Spleen (tissue), 11 donors: Measurements from ENCODE around the gene PLCB1. TPM values are rescaled to one million over a fixed set of nuclear protein-coding genes. Genes with fewer than 3 reads are reported as not detected.

Experiments
- DNase-seq: peaks from one replicate; pipeline ENCODE4 v3.0.0-alpha.2; 2020
- H3K27ac ChIP-seq, 8 donors: fragments of 200-600 bp; sonication (generic) in 7 of 8; 1 replicate in 4 of 8; 2 replicates in 4 of 8; pipeline versions ENCODE4 v1.5.0 to v1.8.0; 2016 to 2021; ENCODE audit warnings: inconsistent platforms in 4 of 8, mild to moderate bottlenecking in 4 of 8, moderate library complexity in 1 of 8
- H3K27me3 ChIP-seq, 7 donors: fragments of 200-600 bp; sonication (generic) in 6 of 7; replicated peaks in 1 of 7; 1 replicate in 4 of 7; 2 replicates in 3 of 7; pipeline versions ENCODE4 v1.5.0 to v1.8.0; 2016 to 2021; ENCODE audit warnings: inconsistent platforms in 3 of 7, mild to moderate bottlenecking in 1 of 7
- H3K36me3 ChIP-seq, 6 donors: fragments of 200-600 bp; sonication (generic) in 5 of 6; 1 replicate in 4 of 6; 2 replicates in 2 of 6; pipeline versions ENCODE4 v1.5.0 to v1.8.0; 2016 to 2021; ENCODE audit warnings: inconsistent platforms in 2 of 6
- H3K4me1 ChIP-seq, 6 donors: fragments of 200-600 bp; sonication (generic) in 5 of 6; 1 replicate in 3 of 6; 2 replicates in 3 of 6; pipeline versions ENCODE4 v1.5.0 to v1.8.0; 2016 to 2021; ENCODE audit warnings: inconsistent platforms in 3 of 6
- H3K4me3 ChIP-seq, 8 donors: fragments of 200-600 bp; sonication (generic) in 7 of 8; 1 replicate in 4 of 8; 2 replicates in 4 of 8; pipeline versions ENCODE4 v1.5.0 to v1.8.0; 2016 to 2021; ENCODE audit warnings: inconsistent platforms in 4 of 8, mild to moderate bottlenecking in 4 of 8, moderate library complexity in 2 of 8
- H3K9me3 ChIP-seq, 8 donors: fragments of 200-600 bp; sonication (generic) in 7 of 8; 1 replicate in 4 of 8; 2 replicates in 4 of 8; pipeline versions ENCODE4 v1.5.0 to v1.8.0; 2016 to 2021; ENCODE audit warnings: inconsistent platforms in 4 of 8
- CTCF ChIP-seq, 11 experiments: fragments of 200-600 bp in 7 of 11; fragments of 450-650 bp in 4 of 11; sonication (generic) in 4 of 11; IDR thresholded peaks in 8 of 11; conservative IDR thresholded peaks in 3 of 11; 1 replicate in 7 of 11; 2 replicates in 4 of 11; pipeline versions ENCODE4 v1.4.0 to v1.8.0; 2016 to 2021; ENCODE audit warnings: antibody characterized with exemption in 11 of 11, inconsistent platforms in 4 of 11, mild to moderate bottlenecking in 1 of 11
- POLR2A ChIP-seq, 3 donors: fragments of 450-650 bp; IDR thresholded peaks; one replicate each; pipeline ENCODE4 v1.5.1; 2017; ENCODE audit warnings: antibody characterized with exemption in 3 of 3, mild to moderate bottlenecking in 1 of 3
- POLR2AphosphoS5 ChIP-seq, 3 donors: sonication (generic); formaldehyde crosslinking; IDR thresholded peaks; one replicate each; pipeline ENCODE4 v1.5.1; 2017; ENCODE audit warnings: antibody characterized with exemption in 3 of 3
- WGBS, 5 donors: extraction: QIAGEN DNeasy Blood & Tissue Kit in 3 of 5; methylation state at CpG; one replicate each; pipeline versions ENCODE4 v1.1.5 to v1.1.7; 2013 to 2018; 5-methylcytosine and 5-hydroxymethylcytosine counted together
- intact Hi-C: fragments of 100-400 bp; cut with DNase I; formaldehyde crosslinking; loops from one replicate; pipeline ENCODE4 v1.15.0; 2023; ENCODE audit warnings: low total_unique reads
- polyA plus RNA-seq, 3 donors: library from polyadenylated mRNA; stranded (reverse); fragments of 200-250 nt; gene quantifications; one replicate each; pipeline ENCODE4 v1.2.1, GENCODE V29; 2013
- total RNA-seq, 7 donors: library from RNA; depleted of rRNA in 3 of 7; stranded (reverse); fragments of >200 nt in 3 of 7; fragmentation: NEBNext Ultra II Directional in 4 of 7; extraction: Animal tissue kit (Norgen Biotek cat#: 25700) in 4 of 7; gene quantifications; one replicate each; pipeline versions ENCODE4 v1.1.0 to v1.2.1, GENCODE V29; 2016 to 2021
- donor health status: healthy with polysubstance abuse.
- donor health status: DM: no; HTN: no; CAD: no; lungs with moderate emphysema.
- donor health status: DM: no; HTN: no; CAD: no.
- donor health status: Bipolar disorder and iron deficiency.
- donor health status: healthy.
- donor health status: DM: no; HTN: no; CAD: no.
- donor health status: DM: yes; HTN: yes; CAD: no.

The PLCB1 gene
- total and polyA plus RNA-seq, 10 donors = 1.0 to 33.7 (median 16.2) TPM

GRCh38 chr20:8309634-8310033 lies 177.6 kb downstream of the PLCB1 start:
- no peak for DNase-seq
- TF ChIP-seq POLR2AphosphoS5 (IDR thresholded peaks at IDR 0.05) = no peak
- TF ChIP-seq CTCF (IDR thresholded peaks at IDR 0.05 in 8 of 11, conservative IDR thresholded peaks at IDR 0.05 in 3 of 11) = no peak
- no peak for TF ChIP-seq POLR2A (IDR thresholded peaks at IDR 0.05)
- intact Hi-C loops = no loop called here
- WGBS, 5 donors = 88 to 92% (median 91%) methylated on average over 5 of the region's 5 CpGs
- no peak overlapping the region for H3K27ac ChIP-seq
- no peaks in the 10 kb centered on the region for H3K27me3 ChIP-seq
- H3K36me3 ChIP-seq = no peaks in the 10 kb centered on the region
- no peaks in the 10 kb centered on the region for H3K9me3 ChIP-seq
- peaks cover 0 to 6% (median 0%) of the 10 kb centered on the region in 6 donors for H3K4me1 ChIP-seq
- no peak overlapping the region for H3K4me3 ChIP-seq

DNA sequence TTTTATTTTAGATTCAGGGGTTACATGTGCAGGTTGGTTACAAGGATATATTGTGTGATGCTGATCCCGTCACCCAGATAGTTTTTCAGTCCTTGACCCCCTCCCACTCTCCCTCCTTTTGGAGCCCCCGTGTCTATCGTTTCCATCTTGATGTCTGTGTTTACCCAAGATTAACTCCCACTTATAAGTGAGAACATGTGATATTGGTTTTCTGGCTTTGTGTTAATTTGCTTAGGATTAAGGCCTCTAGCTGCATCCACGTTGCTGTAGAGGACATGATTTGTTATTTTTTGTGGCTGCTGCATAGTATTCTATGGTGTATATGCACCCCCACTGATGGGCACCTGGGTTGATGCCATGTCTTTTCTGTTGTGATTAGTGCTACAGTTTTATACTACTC lies 178.6 kb downstream of the PLCB1 start:
- DNase-seq = no peak
- no peaks in the 10 kb centered on the region for H3K27me3 ChIP-seq
- H3K27ac ChIP-seq = no peak overlapping the region
- 76 to 91% (median 86%) methylated on average over 4 of the region's 4 CpGs for WGBS, 5 donors
- no peaks in the 10 kb centered on the region for H3K9me3 ChIP-seq
- no peak for TF ChIP-seq CTCF (IDR thresholded peaks at IDR 0.05 in 8 of 11, conservative IDR thresholded peaks at IDR 0.05 in 3 of 11)
- TF ChIP-seq POLR2A (IDR thresholded peaks at IDR 0.05) = no peak
- TF ChIP-seq POLR2AphosphoS5 (IDR thresholded peaks at IDR 0.05) = no peak
- intact Hi-C loops = no loop called here
- H3K36me3 ChIP-seq = no peaks in the 10 kb centered on the region
- no peak overlapping the region for H3K4me3 ChIP-seq
- peaks cover 0 to under 1% (median 0%) of the 10 kb centered on the region in 6 donors for H3K4me1 ChIP-seq

- no peaks in the 10 kb centered on the region for H3K4me1 ChIP-seq
- H3K9me3 ChIP-seq = no peaks in the 10 kb centered on the region
- H3K36me3 ChIP-seq = no peaks in the 10 kb centered on the region
- no peak for DNase-seq
- 94 to 100% (median 97%) methylated on average over 1 of the region's 1 CpG for WGBS, 5 donors
- no peak overlapping the region for H3K4me3 ChIP-seq
- H3K27ac ChIP-seq = no peak overlapping the region
- no peaks in the 10 kb centered on the region for H3K27me3 ChIP-seq
- TF ChIP-seq POLR2A (IDR thresholded peaks at IDR 0.05) = no peak
- TF ChIP-seq CTCF (IDR thresholded peaks at IDR 0.05 in 8 of 11, conservative IDR thresholded peaks at IDR 0.05 in 3 of 11) = no peak
- no peak for TF ChIP-seq POLR2AphosphoS5 (IDR thresholded peaks at IDR 0.05)
- intact Hi-C loops = no loop called here
Measured at GRCh38 chr20:8313073-8313472, 181.0 kb downstream of the PLCB1 start.

- no peak for DNase-seq
- WGBS, 5 donors = 85 to 95% (median 91%) methylated on average over 10 of the region's 10 CpGs
- Histone ChIP-seq H3K4me1 (peaks cover 0 to 8% (median 0%) of the 10 kb centered on the region in 6 donors), H3K4me3 (no peak overlapping the region), H3K36me3 (no peaks in the 10 kb centered on the region), H3K9me3 (no peaks in the 10 kb centered on the region), H3K27ac (no peak overlapping the region), H3K27me3 (no peaks in the 10 kb centered on the region)
- intact Hi-C loops = no loop called here
- TF ChIP-seq CTCF (IDR thresholded peaks at IDR 0.05 in 8 of 11, conservative IDR thresholded peaks at IDR 0.05 in 3 of 11) (no peak), POLR2A (IDR thresholded peaks at IDR 0.05) (no peak), POLR2AphosphoS5 (IDR thresholded peaks at IDR 0.05) (no peak)
Measured at GRCh38 chr20:8315639-8316573, 183.8 kb downstream of the PLCB1 start.
